T-helper 17 cell (primary cell): Measurements from ENCODE around the gene ARMC9. TPM values are rescaled to one million over a fixed set of nuclear protein-coding genes. Genes with fewer than 3 reads are reported as not detected.

ENCODE experiments used
- ATAC-seq: fragments of 150-1000 bp; cut with Tn5 transposase; 2 replicates; pipeline ENCODE4 v1.10.0; 2021; ENCODE audit warnings: mild to moderate bottlenecking, moderate library complexity
- DNase-seq, 3 donors: peaks; one replicate each; pipeline versions ENCODE4 v3.0.0 to v3.0.0-alpha.2; 2020 to 2021
- H3K9me3 ChIP-seq: one replicate; pipeline ENCODE4 v1.7.0; 2013; ENCODE audit warnings: low read length, mild to moderate bottlenecking; ENCODE audit not compliant: control insufficient read depth, poor library complexity, severe bottlenecking
- H3K27ac Mint-ChIP-seq: one replicate; pipeline ENCODE4 v1.8.0; 2022; ENCODE audit warnings: mild to moderate bottlenecking, moderate library complexity, mixed read lengths
- H3K27me3 Mint-ChIP-seq: one replicate; pipeline ENCODE4 v1.8.0; 2022; ENCODE audit warnings: mixed read lengths
- H3K36me3 Mint-ChIP-seq: one replicate; pipeline ENCODE4 v1.8.0; 2022; ENCODE audit warnings: low read depth, mixed read lengths
- H3K4me1 Mint-ChIP-seq: one replicate; pipeline ENCODE4 v1.8.0; 2022; ENCODE audit warnings: mild to moderate bottlenecking, mixed read lengths
- H3K4me3 Mint-ChIP-seq: one replicate; pipeline ENCODE4 v1.8.0; 2022; ENCODE audit warnings: mild to moderate bottlenecking, moderate library complexity, mixed read lengths
- total RNA-seq, 4 donors: library from RNA in 2 of 4; stranded (reverse) in 2 of 4; gene quantifications; one replicate each; pipeline ENCODE4 v1.2.3 and lab custom pipeline; 2022 to 2026

ARMC9 gene
- total RNA-seq, 2 donors from 2014 or later, result 0.37 to 0.73 TPM

DNA sequence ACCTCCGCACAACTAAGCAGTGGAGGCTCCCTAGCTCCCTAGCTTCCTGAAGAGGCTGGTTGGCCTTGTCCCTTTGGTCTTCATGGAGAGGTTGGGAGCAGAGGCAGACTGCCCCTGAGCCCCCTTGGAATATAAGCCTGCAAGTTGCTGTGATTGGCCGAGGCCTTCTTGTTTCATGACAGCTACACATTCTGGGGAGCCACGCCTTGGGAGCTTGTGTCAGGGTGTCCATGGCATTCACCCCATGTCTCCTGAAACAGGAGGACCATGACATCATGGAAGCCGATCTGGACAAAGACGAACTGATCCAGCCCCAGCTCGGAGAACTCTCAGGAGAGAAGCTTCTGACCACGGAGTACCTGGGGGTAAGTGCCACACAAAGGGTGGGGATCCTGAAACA lies 133.1 kb downstream of the ARMC9 start:
- no peak for ATAC-seq
- no peaks in the 10 kb centered on the region for H3K36me3 Mint-ChIP-seq
- no peak overlapping the region for H3K27ac Mint-ChIP-seq
- H3K4me3 Mint-ChIP-seq, result no peak overlapping the region
- H3K9me3 ChIP-seq, result no peaks in the 10 kb centered on the region
- DNase-seq, result no peak
- H3K27me3 Mint-ChIP-seq, result peaks cover 23% of the 10 kb centered on the region
- H3K4me1 Mint-ChIP-seq, result no peaks in the 10 kb centered on the region

- no peak overlapping the region for H3K4me3 Mint-ChIP-seq
- H3K36me3 Mint-ChIP-seq, result no peaks in the 10 kb centered on the region
- H3K27ac Mint-ChIP-seq, result no peak overlapping the region
- no peaks in the 10 kb centered on the region for H3K4me1 Mint-ChIP-seq
- peaks cover 23% of the 10 kb centered on the region for H3K27me3 Mint-ChIP-seq
- DNase-seq, result no peak
- H3K9me3 ChIP-seq, result no peaks in the 10 kb centered on the region
- ATAC-seq, result no peak
Observed at GRCh38 chr2:231332388-231332787, 134.0 kb downstream of the ARMC9 start.

- Mint-ChIP-seq H3K4me1 (no peaks in the 10 kb centered on the region), H3K27me3 (peaks cover 23% of the 10 kb centered on the region), H3K4me3 (no peak overlapping the region), H3K27ac (no peak overlapping the region), H3K36me3 (no peaks in the 10 kb centered on the region)
- DNase-seq, result no peak
- H3K9me3 ChIP-seq, result no peaks in the 10 kb centered on the region
- no peak for ATAC-seq
Observed at GRCh38 chr2:231332872-231333500, 134.6 kb downstream of the ARMC9 start.

GRCh38 chr2:231334179-231334930 lies 135.9 kb downstream of the ARMC9 start:
- no peak for DNase-seq
- Mint-ChIP-seq H3K36me3 (no peaks in the 10 kb centered on the region), H3K27ac (no peak overlapping the region), H3K27me3 (peaks cover 23% of the 10 kb centered on the region), H3K4me1 (no peaks in the 10 kb centered on the region), H3K4me3 (no peak overlapping the region)
- no peaks in the 10 kb centered on the region for H3K9me3 ChIP-seq
- no peak for ATAC-seq

DNA sequence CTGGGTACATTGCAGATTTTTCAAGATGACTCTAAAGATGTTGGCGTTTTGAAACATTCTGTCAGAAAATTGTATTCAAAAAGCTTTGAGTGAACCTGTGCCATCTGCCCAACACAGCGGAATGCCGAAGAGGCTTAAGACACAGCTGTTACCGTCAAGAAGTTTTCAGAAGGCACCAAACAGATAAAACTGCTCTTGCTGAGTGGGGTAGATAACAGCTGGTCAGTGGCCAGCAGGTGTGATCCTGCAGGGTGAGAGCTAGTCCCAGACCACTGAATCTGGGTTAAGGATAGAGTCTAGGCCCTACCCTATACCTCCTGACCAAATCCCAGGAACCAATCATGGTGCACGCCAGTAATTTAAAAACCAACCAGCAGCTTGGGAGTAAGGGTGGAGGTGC lies 136.6 kb downstream of the ARMC9 start:
- no peaks in the 10 kb centered on the region for H3K4me1 Mint-ChIP-seq
- no peaks in the 10 kb centered on the region for H3K36me3 Mint-ChIP-seq
- DNase-seq (no peak), ATAC-seq (no peak)
- H3K4me3 Mint-ChIP-seq, result no peak overlapping the region
- no peak overlapping the region for H3K27ac Mint-ChIP-seq
- H3K27me3 Mint-ChIP-seq, result peaks cover 27% of the 10 kb centered on the region
- no peaks in the 10 kb centered on the region for H3K9me3 ChIP-seq

DNA sequence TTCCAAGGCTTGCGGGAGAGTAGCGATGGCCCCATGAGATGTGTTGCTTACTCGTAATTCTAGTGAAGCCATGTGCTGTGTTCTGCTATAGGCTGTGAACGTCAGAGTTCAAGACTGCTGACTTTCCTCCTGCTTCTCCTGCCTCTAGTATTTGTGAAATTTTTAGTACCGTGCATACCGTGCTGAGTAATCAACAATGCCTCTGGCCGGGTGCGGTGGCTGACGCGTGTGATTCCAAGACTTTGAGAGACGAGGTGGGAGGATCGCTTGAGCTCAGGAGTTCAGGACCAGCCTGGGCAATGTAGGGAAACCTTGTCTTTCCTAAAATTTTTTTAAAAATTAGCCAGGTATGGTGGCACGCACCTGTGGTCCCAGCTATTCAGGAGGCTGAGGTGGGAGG lies 137.2 kb downstream of the ARMC9 start:
- H3K27ac Mint-ChIP-seq, result no peak overlapping the region
- DNase-seq (no peak), ATAC-seq (no peak)
- peaks cover 30% of the 10 kb centered on the region for H3K27me3 Mint-ChIP-seq
- H3K4me1 Mint-ChIP-seq, result no peaks in the 10 kb centered on the region
- H3K9me3 ChIP-seq, result no peaks in the 10 kb centered on the region
- H3K4me3 Mint-ChIP-seq, result no peak overlapping the region
- no peaks in the 10 kb centered on the region for H3K36me3 Mint-ChIP-seq

GRCh38 chr2:231336236-231336635 lies 137.8 kb downstream of the ARMC9 start:
- Mint-ChIP-seq H3K27me3 (peaks cover 30% of the 10 kb centered on the region), H3K36me3 (no peaks in the 10 kb centered on the region)
- no peak for ATAC-seq

GRCh38 chr2:231336700-231337099 lies 138.3 kb downstream of the ARMC9 start:
- Mint-ChIP-seq H3K4me1 (no peaks in the 10 kb centered on the region), H3K4me3 (no peak overlapping the region), H3K27ac (no peak overlapping the region), H3K27me3 (peaks cover 33% of the 10 kb centered on the region), H3K36me3 (no peaks in the 10 kb centered on the region)
- no peaks in the 10 kb centered on the region for H3K9me3 ChIP-seq
- DNase-seq (no peak), ATAC-seq (no peak)

More at GRCh38 chr2:231336236-231336635, 137.8 kb downstream of the ARMC9 start:
- Mint-ChIP-seq H3K4me3 (no peak overlapping the region), H3K27ac (no peak overlapping the region), H3K4me1 (no peaks in the 10 kb centered on the region)
- no peak for DNase-seq
- H3K9me3 ChIP-seq, result no peaks in the 10 kb centered on the region

DNA sequence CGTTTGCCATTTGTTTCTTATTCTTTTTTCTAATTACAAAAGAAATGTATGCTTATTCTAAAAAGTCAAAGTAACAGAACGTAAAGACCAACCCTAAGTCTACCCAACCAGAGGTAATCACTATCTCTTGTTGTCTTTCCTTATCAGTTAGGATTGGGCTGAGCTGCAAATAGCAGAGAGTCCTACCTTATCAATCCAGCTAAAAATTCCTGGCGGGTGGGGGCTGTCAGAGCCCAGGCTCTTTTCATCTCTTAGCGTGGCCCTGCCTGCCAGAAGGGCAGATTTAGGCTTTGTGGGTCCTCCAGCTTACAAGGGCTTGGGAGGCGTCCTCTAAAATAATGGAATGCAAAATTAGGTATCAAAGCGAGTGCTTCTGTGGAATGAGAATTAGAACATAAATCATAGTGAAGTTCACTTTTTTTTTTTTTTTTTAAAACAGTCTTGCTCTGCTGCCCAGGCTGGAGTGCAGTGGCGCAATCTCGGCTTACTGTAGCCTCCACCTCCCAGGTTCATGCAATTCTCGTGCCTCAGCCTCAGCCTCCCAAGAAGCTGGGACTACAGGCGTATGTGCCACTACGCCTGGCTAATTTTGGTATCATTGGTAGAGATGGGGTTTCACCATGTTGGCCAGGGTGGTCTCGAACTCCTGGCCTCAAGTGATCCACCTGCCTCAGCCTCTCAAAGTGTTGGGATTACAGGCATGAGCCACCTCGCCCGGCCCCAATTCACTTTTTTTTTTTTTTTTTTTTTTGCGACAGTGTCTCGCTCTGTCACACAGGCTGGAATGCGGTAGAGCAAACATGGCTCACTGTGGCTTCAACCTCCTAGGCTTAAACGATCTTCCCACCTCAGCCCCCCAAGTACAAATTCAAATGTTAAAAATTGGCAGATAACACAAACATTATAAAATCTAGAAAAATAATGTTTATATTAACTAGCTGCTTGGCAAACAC lies 139.7 kb downstream of the ARMC9 start:
- Mint-ChIP-seq H3K27me3 (peaks cover 30% of the 10 kb centered on the region), H3K36me3 (no peaks in the 10 kb centered on the region), H3K4me1 (no peaks in the 10 kb centered on the region), H3K4me3 (no peak overlapping the region), H3K27ac (no peak overlapping the region)
- no peaks in the 10 kb centered on the region for H3K9me3 ChIP-seq
- DNase-seq (no peak), ATAC-seq (no peak)

DNA sequence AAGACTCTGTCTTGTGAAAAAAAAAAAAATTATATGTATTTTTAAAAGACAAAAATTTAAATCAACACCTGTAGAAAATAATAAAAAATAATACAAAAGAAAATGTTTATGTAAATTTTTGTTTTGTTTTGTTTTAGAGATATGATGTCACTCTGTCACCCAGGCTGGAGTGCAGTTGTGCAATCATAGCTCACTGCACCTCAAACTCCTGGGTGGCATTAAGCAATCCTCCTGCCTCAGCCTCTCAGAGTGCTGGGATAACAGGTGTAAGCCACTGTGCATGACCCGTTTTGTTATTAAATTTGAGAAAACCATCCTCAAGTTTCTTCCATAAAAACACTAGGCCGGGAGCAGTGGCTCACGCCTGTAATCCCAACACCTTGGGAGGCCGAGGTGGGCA lies 140.9 kb downstream of the ARMC9 start:
- DNase-seq (no peak), ATAC-seq (no peak)
- no peaks in the 10 kb centered on the region for H3K36me3 Mint-ChIP-seq
- no peak overlapping the region for H3K27ac Mint-ChIP-seq
- H3K9me3 ChIP-seq, result no peaks in the 10 kb centered on the region
- no peaks in the 10 kb centered on the region for H3K4me1 Mint-ChIP-seq
- peaks cover 25% of the 10 kb centered on the region for H3K27me3 Mint-ChIP-seq
- H3K4me3 Mint-ChIP-seq, result no peak overlapping the region

GRCh38 chr2:231341100-231341499 lies 142.7 kb downstream of the ARMC9 start:
- DNase-seq, result no peak
- no peak overlapping the region for H3K4me3 Mint-ChIP-seq
- no peaks in the 10 kb centered on the region for H3K9me3 ChIP-seq
- no peaks in the 10 kb centered on the region for H3K4me1 Mint-ChIP-seq
- no peak overlapping the region for H3K27ac Mint-ChIP-seq
- H3K36me3 Mint-ChIP-seq, result no peaks in the 10 kb centered on the region
- no peak for ATAC-seq
- H3K27me3 Mint-ChIP-seq, result peaks cover 38% of the 10 kb centered on the region

DNA sequence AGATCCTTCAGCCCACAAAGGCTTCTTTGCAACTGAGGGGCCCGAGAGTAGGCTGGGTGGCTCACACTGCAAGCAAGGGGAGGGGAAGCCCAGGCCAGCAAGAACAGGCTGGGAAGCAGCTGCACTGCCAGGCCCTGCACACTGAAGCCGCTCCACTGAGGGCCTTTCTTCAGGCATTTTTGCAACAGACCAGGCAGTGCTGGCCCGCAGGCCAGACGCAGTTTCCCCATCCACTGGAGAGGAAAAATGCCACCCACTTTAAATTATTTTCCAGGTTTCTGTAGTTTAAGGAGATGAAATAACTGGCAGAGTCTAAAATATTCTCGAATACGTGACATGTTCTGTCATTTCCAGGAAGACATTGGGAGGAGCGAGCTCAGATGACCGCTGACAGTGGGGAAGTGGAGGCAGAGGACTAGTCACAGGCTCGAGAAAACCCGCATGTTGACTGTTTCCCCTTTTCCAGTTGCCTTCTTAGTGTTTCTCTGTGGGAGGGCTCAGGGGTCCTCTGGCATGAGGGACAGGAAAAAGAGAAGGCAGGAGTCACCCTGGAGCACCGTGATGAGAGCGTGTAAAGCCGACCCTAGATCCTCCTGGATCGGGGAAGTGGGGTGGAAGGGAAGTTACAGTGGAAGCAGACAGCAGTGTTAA lies 143.8 kb downstream of the ARMC9 start:
- Mint-ChIP-seq H3K4me1 (no peaks in the 10 kb centered on the region), H3K27ac (peak overlapping the region; percentile 16), H3K4me3 (no peak overlapping the region), H3K36me3 (no peaks in the 10 kb centered on the region), H3K27me3 (peaks cover 41% of the 10 kb centered on the region)
- no peak for ATAC-seq
- no peak for DNase-seq
- no peaks in the 10 kb centered on the region for H3K9me3 ChIP-seq
